Sigmoid colon (tissue), 7 donors: ENCODE measurements around the gene MAOA. TPM values are rescaled to one million over a fixed set of nuclear protein-coding genes. Genes with fewer than 3 reads are reported as not detected.

Experiments used
- DNase-seq: peaks from one replicate; pipeline ENCODE4 v3.0.0-alpha.2; 2019
- H3K27ac ChIP-seq, 4 donors: fragments of 200-600 bp; sonication (generic); one replicate each; pipeline ENCODE4 v1.5.1; 2016 to 2019; ENCODE audit warnings: mild to moderate bottlenecking in 1 of 4
- H3K27me3 ChIP-seq, 3 donors: fragments of 200-600 bp; sonication (generic); one replicate each; pipeline ENCODE4 v1.5.1; 2019; ENCODE audit warnings: mild to moderate bottlenecking in 1 of 3
- H3K36me3 ChIP-seq, 4 donors: fragments of 200-600 bp; sonication (generic); one replicate each; pipeline ENCODE4 v1.5.1; 2016 to 2019
- H3K4me1 ChIP-seq, 4 donors: fragments of 200-600 bp; sonication (generic); one replicate each; pipeline ENCODE4 v1.5.1; 2017 to 2019
- H3K4me3 ChIP-seq, 4 donors: fragments of 200-600 bp; sonication (generic); one replicate each; pipeline ENCODE4 v1.5.1; 2017 to 2019; ENCODE audit warnings: mild to moderate bottlenecking in 2 of 4, moderate library complexity in 1 of 4
- H3K9me3 ChIP-seq, 4 donors: fragments of 200-600 bp in 3 of 4; sonication (generic) in 3 of 4; one replicate each; pipeline versions ENCODE4 v1.5.1 to v1.6.1; 2013 to 2019
- EP300 ChIP-seq, 4 donors: sonication (generic); formaldehyde crosslinking; IDR thresholded peaks; one replicate each; pipeline ENCODE4 v1.6.1; 2017; ENCODE audit warnings: antibody characterized with exemption in 4 of 4
- POLR2A ChIP-seq, 2 donors: fragments of 450-650 bp; IDR thresholded peaks; one replicate each; pipeline ENCODE4 v1.6.1; 2016; ENCODE audit warnings: antibody characterized with exemption in 2 of 2, mild to moderate bottlenecking in 2 of 2, moderate library complexity in 2 of 2
- POLR2AphosphoS5 ChIP-seq, 4 donors: sonication (generic); formaldehyde crosslinking; IDR thresholded peaks; one replicate each; pipeline ENCODE4 v1.6.1; 2017; ENCODE audit warnings: antibody characterized with exemption in 4 of 4
- whole genome bisulfite sequencing, 2 donors: extraction: QIAGEN DNeasy Blood & Tissue Kit; methylation state at CpG; one replicate each; pipeline ENCODE4 v1.1.7; 2013; 5-methylcytosine and 5-hydroxymethylcytosine counted together
- intact Hi-C: fragments of 100-400 bp; cut with DNase I; formaldehyde crosslinking; loops from one replicate; pipeline ENCODE4 v1.15.1; 2023
- polyA plus RNA-seq, 3 donors: library from polyadenylated mRNA; stranded (reverse); fragments of 200-250 nt; gene quantifications; one replicate each; pipeline ENCODE4 v1.2.3, GENCODE V29; 2013
- total RNA-seq, 4 donors: library from RNA; depleted of rRNA; stranded (reverse); fragments of >200 nt; gene quantifications; one replicate each; pipeline ENCODE4 v1.1.0, GENCODE V29; 2016
- TF ChIP-seq, protein P1 (sequence below), 4 experiments: fragments of 450-650 bp in 3 of 4; fragments of 200-600 bp in 1 of 4; IDR thresholded peaks; one replicate each; pipeline ENCODE4 v1.5.1; 2016 to 2019; ENCODE audit warnings: antibody characterized with exemption in 4 of 4, mild to moderate bottlenecking in 3 of 4, moderate library complexity in 2 of 4
- donor health status: healthy with polysubstance abuse.
- donor health status: Bipolar disorder and iron deficiency.
- donor health status: healthy.

MAOA gene
- total and polyA plus RNA-seq, 7 donors: 116 to 230 (median 180) TPM

DNA sequence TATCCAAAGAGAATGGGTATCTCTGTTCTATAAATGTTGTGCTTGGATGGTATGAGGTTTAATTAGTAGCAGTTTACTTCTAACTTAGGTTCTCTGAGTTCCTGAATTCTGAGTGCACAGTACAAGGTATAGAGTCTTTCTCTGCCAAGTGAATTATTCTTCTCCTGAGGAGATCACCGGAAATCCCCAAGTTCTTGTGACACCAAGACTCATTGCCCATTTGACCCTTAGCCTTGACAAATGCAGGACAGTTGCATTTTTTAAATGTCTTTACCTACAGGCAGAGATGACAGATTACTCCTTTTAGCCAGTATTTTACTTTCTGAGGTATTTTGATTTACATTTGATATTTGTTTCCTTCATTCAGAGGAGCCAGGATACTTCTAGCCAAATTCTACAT, 72.9 kb downstream of the MAOA start:
- no peak for DNase-seq
- peaks cover 0 to 19% (median 3%) of the 10 kb centered on the region in 4 donors for H3K36me3 ChIP-seq
- H3K27ac ChIP-seq: no peak overlapping the region
- H3K4me3 ChIP-seq: no peak overlapping the region
- peaks cover 0 to 3% (median 0%) of the 10 kb centered on the region in 4 donors for H3K4me1 ChIP-seq
- 88 to 89% methylated on average over 1 of the region's 1 CpG for WGBS, 2 donors
- TF ChIP-seq, protein P1, sequence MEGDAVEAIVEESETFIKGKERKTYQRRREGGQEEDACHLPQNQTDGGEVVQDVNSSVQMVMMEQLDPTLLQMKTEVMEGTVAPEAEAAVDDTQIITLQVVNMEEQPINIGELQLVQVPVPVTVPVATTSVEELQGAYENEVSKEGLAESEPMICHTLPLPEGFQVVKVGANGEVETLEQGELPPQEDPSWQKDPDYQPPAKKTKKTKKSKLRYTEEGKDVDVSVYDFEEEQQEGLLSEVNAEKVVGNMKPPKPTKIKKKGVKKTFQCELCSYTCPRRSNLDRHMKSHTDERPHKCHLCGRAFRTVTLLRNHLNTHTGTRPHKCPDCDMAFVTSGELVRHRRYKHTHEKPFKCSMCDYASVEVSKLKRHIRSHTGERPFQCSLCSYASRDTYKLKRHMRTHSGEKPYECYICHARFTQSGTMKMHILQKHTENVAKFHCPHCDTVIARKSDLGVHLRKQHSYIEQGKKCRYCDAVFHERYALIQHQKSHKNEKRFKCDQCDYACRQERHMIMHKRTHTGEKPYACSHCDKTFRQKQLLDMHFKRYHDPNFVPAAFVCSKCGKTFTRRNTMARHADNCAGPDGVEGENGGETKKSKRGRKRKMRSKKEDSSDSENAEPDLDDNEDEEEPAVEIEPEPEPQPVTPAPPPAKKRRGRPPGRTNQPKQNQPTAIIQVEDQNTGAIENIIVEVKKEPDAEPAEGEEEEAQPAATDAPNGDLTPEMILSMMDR (IDR thresholded peaks at IDR 0.05): no peak
- TF ChIP-seq EP300 (IDR thresholded peaks at IDR 0.05) (no peak), POLR2AphosphoS5 (IDR thresholded peaks at IDR 0.05) (no peak), POLR2A (IDR thresholded peaks at IDR 0.05) (no peak)
- H3K27me3 ChIP-seq: no peaks in the 10 kb centered on the region
- no peaks in the 10 kb centered on the region for H3K9me3 ChIP-seq
- intact Hi-C loops: no loop called here

DNA sequence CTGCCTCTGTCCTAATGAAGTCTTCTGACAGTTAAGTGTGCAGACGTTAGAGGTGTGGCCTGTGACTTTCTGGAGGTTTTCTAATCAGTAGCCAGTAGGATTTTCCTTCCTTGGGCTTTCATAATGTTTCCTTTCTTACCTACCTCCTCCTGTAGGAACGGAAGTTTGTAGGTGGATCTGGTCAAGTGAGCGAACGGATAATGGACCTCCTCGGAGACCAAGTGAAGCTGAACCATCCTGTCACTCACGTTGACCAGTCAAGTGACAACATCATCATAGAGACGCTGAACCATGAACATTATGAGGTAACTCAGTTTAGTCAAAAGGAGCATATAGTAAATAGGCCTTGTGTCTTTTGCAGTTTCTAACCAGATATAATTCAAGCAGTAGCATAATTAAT, 75.0 kb downstream of the MAOA start:
- H3K27me3 ChIP-seq: no peaks in the 10 kb centered on the region
- H3K27ac ChIP-seq: no peak overlapping the region
- intact Hi-C loops: no loop called here
- TF ChIP-seq, protein P1 (IDR thresholded peaks at IDR 0.05): no peak
- TF ChIP-seq EP300 (IDR thresholded peaks at IDR 0.05): no peak
- TF ChIP-seq POLR2A (IDR thresholded peaks at IDR 0.05): no peak
- TF ChIP-seq POLR2AphosphoS5 (IDR thresholded peaks at IDR 0.05): no peak
- no peak for DNase-seq
- 87 to 95% methylated on average over 7 of the region's 7 CpGs for WGBS, 2 donors
- H3K9me3 ChIP-seq: no peaks in the 10 kb centered on the region
- H3K36me3 ChIP-seq: peaks cover 0 to 19% (median 3%) of the 10 kb centered on the region in 4 donors
- peaks cover 0 to 3% (median 0%) of the 10 kb centered on the region in 4 donors for H3K4me1 ChIP-seq
- no peak overlapping the region for H3K4me3 ChIP-seq

DNA sequence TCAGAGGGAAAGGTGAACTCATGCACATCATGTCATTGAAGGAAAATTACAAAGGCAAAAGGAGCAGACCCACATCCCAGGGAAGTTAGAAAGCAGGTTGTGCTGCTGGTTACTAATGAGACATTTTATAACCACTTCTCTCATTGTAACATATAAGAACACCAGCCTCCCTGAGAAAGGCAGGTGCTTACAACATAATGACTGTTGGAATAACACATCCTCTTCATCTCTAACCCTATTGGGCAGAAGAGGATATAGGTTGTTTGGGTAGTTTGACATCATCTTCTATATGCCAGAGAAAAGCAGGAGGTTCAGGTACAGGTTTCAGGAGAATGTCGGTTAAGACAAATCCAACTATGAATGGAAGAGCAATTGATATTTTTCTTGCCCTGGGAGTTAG, 77.6 kb downstream of the MAOA start:
- Histone ChIP-seq H3K27me3 (no peaks in the 10 kb centered on the region), H3K9me3 (no peaks in the 10 kb centered on the region), H3K4me3 (no peak overlapping the region), H3K36me3 (peaks cover 0 to 19% (median 3%) of the 10 kb centered on the region in 4 donors), H3K4me1 (no peaks in the 10 kb centered on the region), H3K27ac (no peak overlapping the region)
- intact Hi-C loops: no loop called here
- 15 to 70% methylated on average over 1 of the region's 1 CpG for WGBS, 2 donors
- TF ChIP-seq POLR2AphosphoS5 (IDR thresholded peaks at IDR 0.05): no peak
- no peak for TF ChIP-seq EP300 (IDR thresholded peaks at IDR 0.05)
- TF ChIP-seq POLR2A (IDR thresholded peaks at IDR 0.05): no peak
- TF ChIP-seq, protein P1 (IDR thresholded peaks at IDR 0.05): no peak
- no peak for DNase-seq

DNA sequence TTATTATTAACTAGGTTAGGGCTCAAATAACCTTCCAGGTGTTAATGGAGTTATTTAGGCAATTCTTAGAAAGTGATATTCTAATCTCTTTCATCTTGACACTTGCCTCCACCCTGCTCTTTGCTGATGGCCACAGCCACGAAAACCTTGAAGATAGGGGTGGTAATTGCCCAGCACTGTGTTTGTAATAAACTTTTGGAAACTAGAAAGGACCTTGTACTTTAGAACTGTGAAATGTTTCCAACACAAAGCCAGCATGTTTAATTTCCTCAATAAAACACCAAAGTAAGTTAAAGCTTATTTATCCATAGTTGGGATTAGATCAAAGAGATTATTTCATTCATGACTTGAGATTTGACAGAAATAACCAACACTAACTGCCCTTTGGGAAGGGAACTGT, 78.3 kb downstream of the MAOA start:
- intact Hi-C loops: no loop called here
- WGBS, 2 donors: 13 to 48% methylated on average over 1 of the region's 1 CpG
- TF ChIP-seq EP300 (IDR thresholded peaks at IDR 0.05) (no peak), POLR2AphosphoS5 (IDR thresholded peaks at IDR 0.05) (no peak), POLR2A (IDR thresholded peaks at IDR 0.05) (no peak)
- TF ChIP-seq, protein P1 (IDR thresholded peaks at IDR 0.05): no peak
- no peaks in the 10 kb centered on the region for H3K9me3 ChIP-seq
- DNase-seq: no peak
- no peak overlapping the region for H3K27ac ChIP-seq
- no peak overlapping the region for H3K4me3 ChIP-seq
- H3K4me1 ChIP-seq: no peaks in the 10 kb centered on the region
- H3K27me3 ChIP-seq: no peaks in the 10 kb centered on the region
- peaks cover 0 to 19% (median 3%) of the 10 kb centered on the region in 4 donors for H3K36me3 ChIP-seq

DNA sequence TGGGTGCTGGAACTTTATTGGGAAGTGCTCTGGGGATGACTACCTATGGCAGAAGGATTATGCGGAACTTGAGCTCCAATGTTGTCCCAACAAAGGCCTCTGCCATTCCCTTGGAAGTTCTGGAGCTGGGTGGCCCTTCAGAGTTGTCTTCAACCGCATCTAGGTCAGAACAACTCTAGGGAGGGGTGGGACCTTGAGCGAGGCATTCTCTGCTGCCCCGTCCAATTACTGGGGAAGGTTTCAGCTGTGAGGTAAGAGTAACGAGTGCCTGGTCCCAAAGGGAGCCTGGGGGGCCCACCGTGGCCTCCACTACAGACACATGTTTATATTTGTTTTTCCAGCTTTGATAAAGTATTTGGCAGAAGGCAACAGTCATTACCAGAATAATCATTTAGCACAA, 79.4 kb downstream of the MAOA start:
- TF ChIP-seq, protein P1 (IDR thresholded peaks at IDR 0.05): no peak
- no peak for TF ChIP-seq EP300 (IDR thresholded peaks at IDR 0.05)
- no peak for TF ChIP-seq POLR2AphosphoS5 (IDR thresholded peaks at IDR 0.05)
- TF ChIP-seq POLR2A (IDR thresholded peaks at IDR 0.05): no peak
- peaks cover 0 to 20% (median 3%) of the 10 kb centered on the region in 4 donors for H3K36me3 ChIP-seq

More for the DNA sequence above, 79.4 kb downstream of the MAOA start:
- Histone ChIP-seq H3K4me1 (no peaks in the 10 kb centered on the region), H3K27me3 (no peaks in the 10 kb centered on the region), H3K27ac (no peak overlapping the region), H3K9me3 (no peaks in the 10 kb centered on the region), H3K4me3 (no peak overlapping the region)
- no peak for DNase-seq
- intact Hi-C loops: no loop called here
- 64 to 80% methylated on average over 6 of the region's 6 CpGs for WGBS, 2 donors
